ENCODE data around the gene SUB1. TPM values are rescaled to one million over a fixed set of nuclear protein-coding genes. Genes with fewer than 3 reads are reported as not detected.
"Not testable (repeated sequence)": the region's sequence is repeated elsewhere in the genome, so short reads cannot be mapped to it uniquely, and the experiment has no call there.

SUB1 gene
- total RNA-seq, 1 donor from 2014 or later = 98.1 TPM

DNA sequence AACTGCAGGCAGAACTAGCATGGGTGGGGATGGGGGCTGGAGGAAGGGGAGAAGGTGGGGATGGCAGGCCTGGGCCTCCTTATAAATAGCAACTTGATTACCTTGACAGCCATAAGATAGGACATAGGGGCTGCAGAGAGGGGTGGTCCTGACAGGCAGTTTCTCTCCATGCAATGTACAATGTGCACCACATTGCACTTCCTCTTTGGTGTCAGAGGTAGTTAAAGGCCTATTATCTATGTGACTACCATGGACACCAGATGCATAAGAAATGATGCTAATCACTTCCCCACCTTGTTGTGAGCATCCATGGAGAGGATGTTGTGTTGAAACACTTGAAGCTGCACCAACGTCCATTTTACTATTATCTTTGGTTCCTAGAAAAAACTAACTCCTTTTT is 20.2 kb upstream of the SUB1 start:
- no peak overlapping the region for H3K4me3 ChIP-seq (ENCODE audit: low read length in 3 of 3)
- no peaks in the 10 kb centered on the region for H3K4me1 ChIP-seq (ENCODE audit: control insufficient read depth in 3 of 3, insufficient read depth in 3 of 3, low read length in 3 of 3)
- no peak overlapping the region for H3K27ac ChIP-seq (ENCODE audit: low read depth, low read length)
- no peaks in the 10 kb centered on the region for H3K9me3 ChIP-seq (ENCODE audit: control insufficient read depth in 3 of 3, low read length in 3 of 3)
- no peaks in the 10 kb centered on the region for H3K27me3 ChIP-seq (ENCODE audit: control insufficient read depth in 3 of 3, insufficient read depth in 3 of 3, low read length in 3 of 3)
- H3K9ac ChIP-seq (ENCODE audit: low read depth in 1 of 3, low read length in 3 of 3) = no peak overlapping the region
- H3K36me3 ChIP-seq (ENCODE audit: control insufficient read depth in 3 of 3, insufficient read depth in 3 of 3, low read length in 3 of 3) = no peaks in the 10 kb centered on the region

DNA sequence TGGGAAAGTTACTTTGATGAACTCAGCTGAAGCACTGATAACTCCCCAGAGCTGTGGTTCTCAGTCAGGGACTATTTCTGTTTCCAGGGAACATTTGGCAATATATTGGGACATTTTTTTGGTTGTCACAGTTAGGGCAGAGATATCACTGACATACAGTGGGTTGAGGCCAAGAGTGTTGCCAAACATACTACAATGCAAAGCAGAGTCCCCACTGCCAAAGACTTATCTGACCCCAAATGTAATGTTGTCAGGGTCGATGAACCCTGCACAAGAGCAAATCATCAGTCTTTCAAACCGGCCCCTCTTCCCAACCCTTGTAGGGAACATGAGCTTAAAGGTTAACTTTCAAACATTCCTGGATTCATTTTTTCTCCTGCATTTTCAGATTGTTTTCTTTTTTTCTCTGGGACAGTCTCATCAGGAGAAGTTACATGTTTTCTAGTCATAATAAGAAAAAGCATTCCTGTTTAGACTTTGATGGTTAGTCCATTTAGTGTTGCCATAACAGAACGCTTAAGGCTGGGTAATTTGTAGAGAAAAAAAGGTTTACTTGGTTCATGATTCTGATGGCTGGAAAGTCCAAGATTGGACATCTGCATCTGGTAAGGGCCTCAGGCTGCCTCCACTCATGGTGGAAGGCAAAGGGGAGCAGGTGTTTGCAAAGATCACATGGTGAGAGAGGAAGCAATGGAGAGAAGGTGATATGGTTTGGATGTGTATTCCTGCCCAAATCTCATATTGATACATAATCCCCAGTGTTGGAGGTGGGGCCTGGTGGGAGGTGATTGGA is 18.8 kb upstream of the SUB1 start:
- Histone ChIP-seq H3K9ac (ENCODE audit: low read depth in 1 of 3, low read length in 3 of 3) (no peak overlapping the region), H3K4me1 (ENCODE audit: control insufficient read depth in 3 of 3, insufficient read depth in 3 of 3, low read length in 3 of 3) (no peaks in the 10 kb centered on the region), H3K27ac (ENCODE audit: low read depth, low read length) (no peak overlapping the region), H3K9me3 (ENCODE audit: control insufficient read depth in 3 of 3, low read length in 3 of 3) (no peaks in the 10 kb centered on the region), H3K27me3 (ENCODE audit: control insufficient read depth in 3 of 3, insufficient read depth in 3 of 3, low read length in 3 of 3) (no peaks in the 10 kb centered on the region), H3K36me3 (ENCODE audit: control insufficient read depth in 3 of 3, insufficient read depth in 3 of 3, low read length in 3 of 3) (no peaks in the 10 kb centered on the region), H3K4me3 (ENCODE audit: low read length in 3 of 3) (no peak overlapping the region)

DNA sequence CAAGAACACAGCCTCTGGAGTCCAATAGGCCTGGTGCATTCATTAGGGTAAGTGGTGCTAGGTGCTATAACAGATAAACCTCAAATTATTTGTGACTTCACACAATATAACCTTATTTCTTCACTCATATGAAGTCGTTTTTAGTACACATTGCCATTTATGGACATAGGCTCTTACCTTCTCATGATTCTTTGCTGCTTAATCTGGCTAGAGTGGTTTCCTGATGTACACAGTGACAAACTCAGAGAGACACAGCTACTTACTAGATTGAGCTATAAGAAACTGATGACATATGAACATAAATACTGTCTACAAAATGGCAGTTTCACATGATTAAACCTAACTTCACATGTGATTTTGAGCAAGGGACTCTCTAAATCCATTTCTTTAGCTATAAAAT is 14.2 kb upstream of the SUB1 start:
- no peak overlapping the region for H3K27ac ChIP-seq (ENCODE audit: low read depth, low read length)
- no peaks in the 10 kb centered on the region for H3K4me1 ChIP-seq (ENCODE audit: control insufficient read depth in 3 of 3, insufficient read depth in 3 of 3, low read length in 3 of 3)
- H3K27me3 ChIP-seq (ENCODE audit: control insufficient read depth in 3 of 3, insufficient read depth in 3 of 3, low read length in 3 of 3) = no peaks in the 10 kb centered on the region

DNA sequence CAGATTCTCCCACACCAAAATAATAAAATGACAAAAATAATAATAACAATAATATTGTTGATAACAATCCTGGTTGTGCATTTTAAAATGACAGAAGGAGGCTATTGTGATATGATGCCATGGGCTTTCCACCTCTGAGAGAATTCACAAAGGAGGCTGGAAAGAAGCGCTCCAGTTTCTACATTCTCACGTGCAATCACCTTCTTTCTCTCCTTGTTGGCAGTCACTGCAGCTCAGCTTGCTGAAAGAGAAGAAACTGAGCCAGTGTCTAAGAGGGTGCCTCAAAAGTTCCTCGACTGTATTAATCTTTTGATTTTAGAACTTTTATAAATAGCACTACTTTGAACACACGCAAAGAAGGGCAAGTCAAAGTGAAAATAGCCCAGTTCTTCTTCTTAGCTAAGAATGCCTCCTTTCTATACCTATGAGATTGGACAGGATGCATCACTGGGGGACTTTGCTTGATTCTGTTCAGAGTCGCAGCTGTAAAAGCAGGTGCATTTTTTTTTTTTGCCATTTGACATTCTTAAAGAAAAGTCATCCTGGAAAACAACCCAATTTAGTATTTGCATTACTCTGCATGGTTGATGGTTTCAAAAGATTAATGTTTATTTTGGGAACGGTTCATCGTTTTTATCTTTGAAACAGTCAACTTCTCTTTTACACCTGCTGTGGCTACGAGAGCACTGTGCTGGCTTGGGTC is 12.4 kb upstream of the SUB1 start:
- Histone ChIP-seq H3K9me3 (ENCODE audit: control insufficient read depth in 3 of 3, low read length in 3 of 3) (no peaks in the 10 kb centered on the region), H3K27ac (ENCODE audit: low read depth, low read length) (no peak overlapping the region), H3K9ac (ENCODE audit: low read depth in 1 of 3, low read length in 3 of 3) (no peak overlapping the region), H3K36me3 (ENCODE audit: control insufficient read depth in 3 of 3, insufficient read depth in 3 of 3, low read length in 3 of 3) (no peaks in the 10 kb centered on the region), H3K4me3 (ENCODE audit: low read length in 3 of 3) (no peak overlapping the region), H3K27me3 (ENCODE audit: control insufficient read depth in 3 of 3, insufficient read depth in 3 of 3, low read length in 3 of 3) (no peaks in the 10 kb centered on the region), H3K4me1 (ENCODE audit: control insufficient read depth in 3 of 3, insufficient read depth in 3 of 3, low read length in 3 of 3) (no peaks in the 10 kb centered on the region)

More for the DNA sequence above, 14.2 kb upstream of the SUB1 start:
- Histone ChIP-seq H3K4me3 (ENCODE audit: low read length in 3 of 3) (no peak overlapping the region), H3K36me3 (ENCODE audit: control insufficient read depth in 3 of 3, insufficient read depth in 3 of 3, low read length in 3 of 3) (no peaks in the 10 kb centered on the region), H3K9ac (ENCODE audit: low read depth in 1 of 3, low read length in 3 of 3) (no peak overlapping the region), H3K9me3 (ENCODE audit: control insufficient read depth in 3 of 3, low read length in 3 of 3) (no peaks in the 10 kb centered on the region)

DNA sequence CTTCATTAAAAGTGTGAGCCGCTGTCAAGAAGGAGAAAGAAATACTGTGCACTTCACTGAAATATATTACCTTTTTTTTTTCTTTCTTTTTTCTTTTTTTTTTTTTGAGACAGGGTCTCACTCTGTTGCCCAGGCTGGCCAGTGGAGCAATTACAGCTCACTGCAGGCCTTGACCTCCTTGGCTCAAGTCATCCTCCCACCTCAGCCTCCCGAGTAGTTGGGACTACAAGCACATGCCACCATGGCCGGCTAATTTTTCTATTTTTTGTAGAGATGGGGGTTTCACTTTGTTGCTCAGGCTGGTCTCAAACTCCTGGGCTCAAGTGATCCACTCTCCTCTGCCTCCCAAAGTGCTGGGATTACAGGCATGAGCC is 11.9 kb upstream of the SUB1 start:
- not testable (repeated sequence) for H3K27me3 ChIP-seq (ENCODE audit: control insufficient read depth in 3 of 3, insufficient read depth in 3 of 3, low read length in 3 of 3); H3K4me1 ChIP-seq (ENCODE audit: control insufficient read depth in 3 of 3, insufficient read depth in 3 of 3, low read length in 3 of 3); H3K36me3 ChIP-seq (ENCODE audit: control insufficient read depth in 3 of 3, insufficient read depth in 3 of 3, low read length in 3 of 3); H3K9me3 ChIP-seq (ENCODE audit: control insufficient read depth in 3 of 3, low read length in 3 of 3); H3K4me3 ChIP-seq (ENCODE audit: low read length in 3 of 3); H3K27ac ChIP-seq (ENCODE audit: low read depth, low read length); H3K9ac ChIP-seq (ENCODE audit: low read depth in 1 of 3, low read length in 3 of 3)

DNA sequence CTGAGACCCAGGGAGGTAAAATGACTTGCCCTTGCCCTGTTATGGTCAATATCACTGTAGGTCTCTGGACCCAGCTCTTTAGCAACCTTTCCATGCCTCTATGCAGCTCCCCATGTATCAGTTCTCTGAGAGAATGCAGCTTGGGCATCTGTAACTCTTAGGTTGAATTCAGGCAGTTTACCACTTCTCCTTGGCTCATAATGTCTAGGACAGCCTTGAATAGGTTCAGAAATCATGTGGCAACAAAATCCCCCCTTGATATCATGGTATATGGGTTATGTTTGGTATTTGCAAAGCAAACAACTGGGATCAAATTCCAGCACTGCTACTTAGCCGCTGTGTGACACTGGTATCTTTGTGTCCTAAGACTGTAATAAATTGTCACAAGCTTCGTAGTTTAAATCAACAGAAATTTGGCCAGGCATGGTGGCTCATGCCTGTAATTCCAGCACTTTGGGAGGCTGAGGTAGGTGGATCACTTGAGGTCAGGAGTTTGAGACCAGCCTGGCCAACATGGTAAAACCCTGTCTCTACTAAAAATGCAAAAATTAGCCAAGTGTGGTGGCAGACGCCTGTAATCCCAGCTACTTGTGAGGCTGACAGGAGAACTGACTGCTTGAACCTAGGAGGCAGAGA is 10.7 kb upstream of the SUB1 start:
- H3K27me3 ChIP-seq (ENCODE audit: control insufficient read depth in 3 of 3, insufficient read depth in 3 of 3, low read length in 3 of 3) = no peaks in the 10 kb centered on the region
- no peak overlapping the region for H3K27ac ChIP-seq (ENCODE audit: low read depth, low read length)
- H3K36me3 ChIP-seq (ENCODE audit: control insufficient read depth in 3 of 3, insufficient read depth in 3 of 3, low read length in 3 of 3) = no peaks in the 10 kb centered on the region
- H3K9ac ChIP-seq (ENCODE audit: low read depth in 1 of 3, low read length in 3 of 3) = no peak overlapping the region
- no peak overlapping the region for H3K4me3 ChIP-seq (ENCODE audit: low read length in 3 of 3)
- H3K9me3 ChIP-seq (ENCODE audit: control insufficient read depth in 3 of 3, low read length in 3 of 3) = no peaks in the 10 kb centered on the region
- no peaks in the 10 kb centered on the region for H3K4me1 ChIP-seq (ENCODE audit: control insufficient read depth in 3 of 3, insufficient read depth in 3 of 3, low read length in 3 of 3)

DNA sequence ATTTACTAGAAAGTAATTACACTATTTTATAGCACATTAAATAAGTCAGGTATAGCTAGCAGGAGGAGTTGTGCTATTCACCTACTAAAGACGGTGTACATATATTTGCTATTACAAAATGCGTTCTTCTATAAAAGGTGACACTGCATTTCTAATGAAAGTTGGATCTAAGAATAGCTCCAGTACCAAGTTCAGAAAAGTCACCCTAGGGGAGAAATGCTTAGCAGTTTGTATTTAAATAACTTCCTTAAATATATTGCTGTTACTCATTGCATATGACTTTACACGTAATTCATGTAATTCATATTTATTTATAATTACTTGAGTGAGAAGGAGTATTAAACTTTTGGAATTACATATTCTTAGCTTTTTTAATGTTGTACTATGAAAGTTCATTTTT is 7.0 kb upstream of the SUB1 start:
- Histone ChIP-seq H3K9me3 (ENCODE audit: control insufficient read depth in 3 of 3, low read length in 3 of 3) (no peaks in the 10 kb centered on the region), H3K4me3 (ENCODE audit: low read length in 3 of 3) (no peak overlapping the region), H3K9ac (ENCODE audit: low read depth in 1 of 3, low read length in 3 of 3) (no peak overlapping the region), H3K36me3 (ENCODE audit: control insufficient read depth in 3 of 3, insufficient read depth in 3 of 3, low read length in 3 of 3) (no peaks in the 10 kb centered on the region), H3K4me1 (ENCODE audit: control insufficient read depth in 3 of 3, insufficient read depth in 3 of 3, low read length in 3 of 3) (no peaks in the 10 kb centered on the region), H3K27me3 (ENCODE audit: control insufficient read depth in 3 of 3, insufficient read depth in 3 of 3, low read length in 3 of 3) (no peaks in the 10 kb centered on the region), H3K27ac (ENCODE audit: low read depth, low read length) (no peak overlapping the region)

DNA sequence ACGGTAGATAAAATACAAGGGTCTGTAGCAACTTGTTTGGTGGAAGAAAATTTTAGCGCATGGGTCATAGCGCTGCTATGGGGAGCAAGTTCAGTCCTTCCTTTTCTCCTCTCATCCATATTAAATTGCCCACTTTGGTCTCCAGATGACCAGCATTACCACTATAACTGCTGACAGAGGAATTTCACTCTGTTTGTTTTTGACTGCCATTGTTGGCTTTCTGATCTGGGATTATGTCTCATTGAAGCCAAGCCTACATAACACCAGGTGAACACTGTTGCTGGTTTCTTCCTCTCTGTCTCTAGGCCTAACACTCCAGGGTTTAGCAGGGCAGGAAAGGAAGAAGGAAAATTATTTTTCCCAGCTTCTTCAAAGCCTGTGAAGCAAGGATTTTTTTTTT is 6.6 kb upstream of the SUB1 start:
- Histone ChIP-seq H3K4me3 (ENCODE audit: low read length in 3 of 3) (no peak overlapping the region), H3K36me3 (ENCODE audit: control insufficient read depth in 3 of 3, insufficient read depth in 3 of 3, low read length in 3 of 3) (no peaks in the 10 kb centered on the region), H3K9me3 (ENCODE audit: control insufficient read depth in 3 of 3, low read length in 3 of 3) (no peaks in the 10 kb centered on the region), H3K9ac (ENCODE audit: low read depth in 1 of 3, low read length in 3 of 3) (no peak overlapping the region), H3K27ac (ENCODE audit: low read depth, low read length) (no peak overlapping the region), H3K4me1 (ENCODE audit: control insufficient read depth in 3 of 3, insufficient read depth in 3 of 3, low read length in 3 of 3) (no peaks in the 10 kb centered on the region), H3K27me3 (ENCODE audit: control insufficient read depth in 3 of 3, insufficient read depth in 3 of 3, low read length in 3 of 3) (no peaks in the 10 kb centered on the region)

DNA sequence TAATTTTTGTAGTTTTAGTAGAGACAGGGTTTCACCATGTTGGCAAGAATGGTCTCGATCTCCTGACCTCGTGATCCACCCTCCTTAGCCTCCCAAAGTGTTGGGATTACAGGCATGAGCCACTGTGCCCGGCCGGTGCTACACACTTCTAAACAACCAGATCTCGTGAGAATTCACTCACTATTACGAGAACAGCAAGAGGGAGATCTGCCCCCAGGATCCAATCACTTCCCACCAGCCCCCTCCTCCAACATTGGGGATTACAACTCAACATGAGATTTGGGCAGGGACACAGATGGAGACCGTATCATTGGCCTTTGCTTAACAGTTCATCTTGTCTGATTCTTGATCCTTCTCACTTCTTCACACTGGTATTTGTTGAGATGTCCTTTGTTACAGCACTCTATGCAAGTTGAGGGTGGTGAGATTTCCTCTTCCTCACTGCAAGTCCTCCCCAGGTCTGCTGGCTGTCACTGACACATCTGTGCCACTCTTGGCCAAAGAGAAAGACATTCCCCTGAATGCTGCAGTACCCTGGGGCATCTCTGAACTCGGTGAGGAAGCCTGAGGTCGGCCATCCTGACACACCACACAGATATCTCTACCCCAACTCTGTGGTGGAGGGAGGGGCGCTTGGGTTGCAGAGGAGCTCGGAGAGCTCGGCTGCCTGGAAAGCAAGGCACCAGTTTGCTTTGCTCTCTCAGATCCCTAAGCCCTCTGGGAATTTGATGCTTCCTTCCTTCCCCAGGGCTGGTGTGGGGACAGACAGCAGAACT is 4.2 kb upstream of the SUB1 start:
- Histone ChIP-seq H3K9ac (ENCODE audit: low read depth in 1 of 3, low read length in 3 of 3) (no peak overlapping the region), H3K27me3 (ENCODE audit: control insufficient read depth in 3 of 3, insufficient read depth in 3 of 3, low read length in 3 of 3) (no peaks in the 10 kb centered on the region), H3K4me3 (ENCODE audit: low read length in 3 of 3) (no peak overlapping the region), H3K36me3 (ENCODE audit: control insufficient read depth in 3 of 3, insufficient read depth in 3 of 3, low read length in 3 of 3) (no peaks in the 10 kb centered on the region), H3K27ac (ENCODE audit: low read depth, low read length) (no peak overlapping the region), H3K4me1 (ENCODE audit: control insufficient read depth in 3 of 3, insufficient read depth in 3 of 3, low read length in 3 of 3) (peaks cover 0 to 2% (median under 1%) of the 10 kb centered on the region in 3 donors), H3K9me3 (ENCODE audit: control insufficient read depth in 3 of 3, low read length in 3 of 3) (no peaks in the 10 kb centered on the region)
